ENCODE results near the gene IRF9.

DNA sequence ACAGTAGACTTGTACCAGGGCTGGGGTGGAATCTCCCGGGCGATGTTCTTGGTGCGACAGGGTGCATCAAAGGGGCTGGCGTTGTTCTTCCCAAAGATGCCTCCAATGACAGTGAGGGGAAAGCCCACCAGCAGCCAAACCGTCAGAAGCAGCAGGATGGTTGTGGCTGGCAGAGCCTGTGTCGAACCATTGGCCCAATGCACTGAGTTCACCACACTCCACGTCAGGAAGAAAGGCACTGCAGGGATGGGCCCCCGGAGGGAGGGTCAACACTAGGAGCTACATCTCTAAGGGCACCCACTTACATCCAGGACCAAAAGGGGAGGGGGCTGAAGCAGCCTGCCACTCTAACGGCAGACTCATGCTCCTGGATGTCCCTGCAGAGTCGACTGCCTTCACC is 29.4 kb downstream of the IRF9 start:
- TF ChIP-seq NFE2L2 (IDR thresholded peaks at IDR 0.05; ENCODE audit: low read depth, low read length) (no peak), RAD21 (IDR thresholded peaks at IDR 0.05; ENCODE audit: low read length) (no peak), POLR2A (IDR thresholded peaks at IDR 0.05; ENCODE audit: low read depth, low read length) (no peak), BHLHE40 (IDR thresholded peaks at IDR 0.05; ENCODE audit: low read depth, low read length) (no peak)
- TF ChIP-seq, protein P1, sequence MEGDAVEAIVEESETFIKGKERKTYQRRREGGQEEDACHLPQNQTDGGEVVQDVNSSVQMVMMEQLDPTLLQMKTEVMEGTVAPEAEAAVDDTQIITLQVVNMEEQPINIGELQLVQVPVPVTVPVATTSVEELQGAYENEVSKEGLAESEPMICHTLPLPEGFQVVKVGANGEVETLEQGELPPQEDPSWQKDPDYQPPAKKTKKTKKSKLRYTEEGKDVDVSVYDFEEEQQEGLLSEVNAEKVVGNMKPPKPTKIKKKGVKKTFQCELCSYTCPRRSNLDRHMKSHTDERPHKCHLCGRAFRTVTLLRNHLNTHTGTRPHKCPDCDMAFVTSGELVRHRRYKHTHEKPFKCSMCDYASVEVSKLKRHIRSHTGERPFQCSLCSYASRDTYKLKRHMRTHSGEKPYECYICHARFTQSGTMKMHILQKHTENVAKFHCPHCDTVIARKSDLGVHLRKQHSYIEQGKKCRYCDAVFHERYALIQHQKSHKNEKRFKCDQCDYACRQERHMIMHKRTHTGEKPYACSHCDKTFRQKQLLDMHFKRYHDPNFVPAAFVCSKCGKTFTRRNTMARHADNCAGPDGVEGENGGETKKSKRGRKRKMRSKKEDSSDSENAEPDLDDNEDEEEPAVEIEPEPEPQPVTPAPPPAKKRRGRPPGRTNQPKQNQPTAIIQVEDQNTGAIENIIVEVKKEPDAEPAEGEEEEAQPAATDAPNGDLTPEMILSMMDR (conservative IDR thresholded peaks at IDR 0.05; ENCODE audit: low read depth, low read length): no peak

Measured in IMR-90 (cell line).